ENCODE data around the gene PLEKHG5. TPM values are rescaled to one million over a fixed set of nuclear protein-coding genes. Genes with fewer than 3 reads are reported as not detected.
A peak's percentile ranks its signal among the peaks of the same experiment; 100 is the strongest.

PLEKHG5 gene
- total RNA-seq, 1 donor from 2014 or later = 109 TPM

- peak overlapping the region; percentile 92 for H3K27ac Mint-ChIP-seq (ENCODE audit: unreplicated experiment)
- peak overlapping the region; percentile 86 for H3K4me3 Mint-ChIP-seq (ENCODE audit: unreplicated experiment)
- peaks cover 17% of the 10 kb centered on the region for H3K36me3 Mint-ChIP-seq (ENCODE audit: low read depth, unreplicated experiment)
- H3K4me1 Mint-ChIP-seq (ENCODE audit: unreplicated experiment) = peaks cover 50% of the 10 kb centered on the region
- TF ChIP-seq CTCF (IDR thresholded peaks at IDR 0.05; ENCODE audit: unreplicated experiment) = peak; percentile 75
- H3K9me3 Mint-ChIP-seq (ENCODE audit: unreplicated experiment) = no peaks in the 10 kb centered on the region
- H3K27me3 Mint-ChIP-seq (ENCODE audit: unreplicated experiment) = peaks cover 15% of the 10 kb centered on the region
- DNase-seq (ENCODE audit: low spot score) = peak; percentile 96
These were observed 4.9 kb downstream of the PLEKHG5 start for GRCh38 chr1:6486433-6487011.

GRCh38 chr1:6485168-6486101, 6.0 kb downstream of the PLEKHG5 start:
- peak; percentile 67 for DNase-seq (ENCODE audit: low spot score)
- Mint-ChIP-seq H3K9me3 (ENCODE audit: unreplicated experiment) (no peaks in the 10 kb centered on the region), H3K27me3 (ENCODE audit: unreplicated experiment) (peaks cover 12% of the 10 kb centered on the region), H3K36me3 (ENCODE audit: low read depth, unreplicated experiment) (peaks cover 17% of the 10 kb centered on the region), H3K4me3 (ENCODE audit: unreplicated experiment) (peak overlapping the region; percentile 86), H3K4me1 (ENCODE audit: unreplicated experiment) (peaks cover 45% of the 10 kb centered on the region), H3K27ac (ENCODE audit: unreplicated experiment) (peak overlapping the region; percentile 92)
- TF ChIP-seq CTCF (IDR thresholded peaks at IDR 0.05; ENCODE audit: unreplicated experiment) = no peak

GRCh38 chr1:6484826-6485167, 6.7 kb downstream of the PLEKHG5 start:
- Mint-ChIP-seq H3K36me3 (ENCODE audit: low read depth, unreplicated experiment) (peaks cover 17% of the 10 kb centered on the region), H3K27me3 (ENCODE audit: unreplicated experiment) (peaks cover 12% of the 10 kb centered on the region), H3K4me3 (ENCODE audit: unreplicated experiment) (peak overlapping the region; percentile 96), H3K27ac (ENCODE audit: unreplicated experiment) (peak overlapping the region; percentile 89), H3K4me1 (ENCODE audit: unreplicated experiment) (peaks cover 45% of the 10 kb centered on the region), H3K9me3 (ENCODE audit: unreplicated experiment) (no peaks in the 10 kb centered on the region)
- no peak for TF ChIP-seq CTCF (IDR thresholded peaks at IDR 0.05; ENCODE audit: unreplicated experiment)
- no peak for DNase-seq (ENCODE audit: low spot score)

DNA sequence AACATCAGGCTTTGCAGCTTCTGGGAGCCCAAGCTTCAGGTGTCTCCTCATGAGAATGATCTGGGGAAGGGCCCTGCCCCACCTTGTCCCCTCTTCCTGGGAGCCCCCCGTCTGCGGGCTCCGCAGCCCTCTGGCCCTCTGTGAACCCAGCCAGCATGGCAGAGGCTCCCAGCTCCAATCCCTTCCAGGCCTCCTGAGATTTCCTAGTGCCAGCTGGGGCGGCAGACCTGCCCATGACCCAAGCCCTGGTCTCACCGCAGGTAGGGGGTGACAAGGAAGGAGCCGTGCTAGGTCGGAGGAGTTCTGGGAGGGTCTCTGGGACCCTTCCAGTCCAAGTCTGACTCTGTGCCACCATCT, 7.7 kb downstream of the PLEKHG5 start:
- peaks cover 12% of the 10 kb centered on the region for H3K27me3 Mint-ChIP-seq (ENCODE audit: unreplicated experiment)
- peaks cover 20% of the 10 kb centered on the region for H3K36me3 Mint-ChIP-seq (ENCODE audit: low read depth, unreplicated experiment)
- no peaks in the 10 kb centered on the region for H3K9me3 Mint-ChIP-seq (ENCODE audit: unreplicated experiment)
- H3K4me1 Mint-ChIP-seq (ENCODE audit: unreplicated experiment) = peaks cover 47% of the 10 kb centered on the region
- DNase-seq (ENCODE audit: low spot score) = no peak
- H3K4me3 Mint-ChIP-seq (ENCODE audit: unreplicated experiment) = peak overlapping the region; percentile 96
- H3K27ac Mint-ChIP-seq (ENCODE audit: unreplicated experiment) = peak overlapping the region; percentile 89
- TF ChIP-seq CTCF (IDR thresholded peaks at IDR 0.05; ENCODE audit: unreplicated experiment) = no peak
